ENCODE measurements around the gene SLC22A23. TPM values are rescaled to one million over a fixed set of nuclear protein-coding genes. Genes with fewer than 3 reads are reported as not detected.

SLC22A23 gene
- polyA plus RNA-seq, 1 donor (not counting 4 experiments of a cell fraction or from before 2014, with no cell fraction given) = 4.3 TPM

- peak overlapping the region; percentile 93 for H3K27ac ChIP-seq (ENCODE audit: control insufficient read depth, insufficient read depth, low read length)
Measured at GRCh38 chr6:3390698-3391097, 66.2 kb downstream of the SLC22A23 start.

GRCh38 chr6:3389390-3390167, 67.3 kb downstream of the SLC22A23 start:
- Histone ChIP-seq H3K27me3 (ENCODE audit: control insufficient read depth, extremely low read depth, insufficient read depth, low read length) (no peaks in the 10 kb centered on the region), H2AFZ (ENCODE audit: control insufficient read depth, low read length) (peak overlapping the region; percentile 70), H3K9me3 (ENCODE audit: control insufficient read depth, low read depth, low read length) (no peaks in the 10 kb centered on the region), H3K4me2 (ENCODE audit: control insufficient read depth, extremely low read depth, insufficient read depth, low read depth, low read length) (peak overlapping the region; percentile 79), H3K9me1 (ENCODE audit: control insufficient read depth, extremely low read depth, insufficient read depth, low read length) (no peaks in the 10 kb centered on the region), H3K4me3 (ENCODE audit: control insufficient read depth in 2 of 3, extremely low read depth in 1 of 3, insufficient read depth in 2 of 3, low read depth in 1 of 3, low read length in 3 of 3) (peak overlapping the region in 1 of 3 experiments; percentile 43), H3K27ac (ENCODE audit: control insufficient read depth, insufficient read depth, low read length) (peak overlapping the region; percentile 93), H3K4me1 (ENCODE audit: control insufficient read depth, extremely low read depth, insufficient read depth, low read length) (peaks cover 46% of the 10 kb centered on the region), H4K20me1 (ENCODE audit: control insufficient read depth, extremely low read depth, insufficient read depth, low read length) (no peaks in the 10 kb centered on the region), H3K36me3 (ENCODE audit: control insufficient read depth in 2 of 2, extremely low read depth in 1 of 2, insufficient read depth in 2 of 2, low read length in 2 of 2) (no peaks in the 10 kb centered on the region), H3K79me2 (ENCODE audit: control insufficient read depth, insufficient read depth, low read length) (no peaks in the 10 kb centered on the region), H3K9ac (ENCODE audit: control insufficient read depth, extremely low read depth, insufficient read depth, low read length) (peak overlapping the region; percentile 66)
- peak; percentile 92 for FAIRE-seq
- dilution Hi-C loops (cut with MboI; ENCODE audit: extremely low pct_ligation_motif_present, low sequenced_read_pairs) = no loop called here
- TF ChIP-seq CTCF (optimal IDR thresholded peaks at IDR 0.05 in 1 of 3, IDR thresholded peaks at IDR 0.05 in 1 of 3, conservative IDR thresholded peaks at IDR 0.05 in 1 of 3; ENCODE audit: extremely low read depth in 1 of 3, insufficient read depth in 2 of 3, low read length in 3 of 3) = no peak
- no peak for DNase-seq (ENCODE audit: low read depth, low spot score)

More at GRCh38 chr6:3390698-3391097, 66.2 kb downstream of the SLC22A23 start:
- Histone ChIP-seq H3K36me3 (ENCODE audit: control insufficient read depth in 2 of 2, extremely low read depth in 1 of 2, insufficient read depth in 2 of 2, low read length in 2 of 2) (peaks cover 0 to 2% of the 10 kb centered on the region in 2 experiments), H2AFZ (ENCODE audit: control insufficient read depth, low read length) (no peak overlapping the region), H3K79me2 (ENCODE audit: control insufficient read depth, insufficient read depth, low read length) (no peaks in the 10 kb centered on the region), H3K27me3 (ENCODE audit: control insufficient read depth, extremely low read depth, insufficient read depth, low read length) (no peaks in the 10 kb centered on the region), H3K9me3 (ENCODE audit: control insufficient read depth, low read depth, low read length) (no peaks in the 10 kb centered on the region), H3K4me2 (ENCODE audit: control insufficient read depth, extremely low read depth, insufficient read depth, low read depth, low read length) (peak overlapping the region; percentile 79), H3K4me3 (ENCODE audit: control insufficient read depth in 2 of 3, extremely low read depth in 1 of 3, insufficient read depth in 2 of 3, low read depth in 1 of 3, low read length in 3 of 3) (peak overlapping the region in 1 of 3 experiments; percentile 18), H3K9me1 (ENCODE audit: control insufficient read depth, extremely low read depth, insufficient read depth, low read length) (no peaks in the 10 kb centered on the region), H3K4me1 (ENCODE audit: control insufficient read depth, extremely low read depth, insufficient read depth, low read length) (peaks cover 41% of the 10 kb centered on the region), H3K9ac (ENCODE audit: control insufficient read depth, extremely low read depth, insufficient read depth, low read length) (peak overlapping the region; percentile 66), H4K20me1 (ENCODE audit: control insufficient read depth, extremely low read depth, insufficient read depth, low read length) (no peaks in the 10 kb centered on the region)
- peak; percentile 87 for FAIRE-seq
- dilution Hi-C loops (cut with MboI; ENCODE audit: extremely low pct_ligation_motif_present, low sequenced_read_pairs) = no loop called here
- peak; percentile 88 for DNase-seq (ENCODE audit: low read depth, low spot score)
- TF ChIP-seq EZH2 (IDR thresholded peaks at IDR 0.05; ENCODE audit: low read length) (no peak), CTCF (optimal IDR thresholded peaks at IDR 0.05 in 1 of 3, IDR thresholded peaks at IDR 0.05 in 1 of 3, conservative IDR thresholded peaks at IDR 0.05 in 1 of 3; ENCODE audit: extremely low read depth in 1 of 3, insufficient read depth in 2 of 3, low read length in 3 of 3) (no peak)

Measured in keratinocyte (primary cell).